Vagina (tissue), 2 donors: ENCODE measurements around the gene TMEFF1. TPM values are rescaled to one million over a fixed set of nuclear protein-coding genes. Genes with fewer than 3 reads are reported as not detected.

Experiments used
- DNase-seq, 2 donors: peaks; one replicate each; pipeline ENCODE4 v3.0.0-alpha.2; 2017; ENCODE audit errors: extremely low spot score in 2 of 2
- H3K27ac ChIP-seq: fragments of 200-600 bp; sonication (generic); one replicate; pipeline ENCODE4 v1.5.1; 2019
- H3K27me3 ChIP-seq: fragments of 200-600 bp; sonication (generic); one replicate; pipeline ENCODE4 v1.5.1; 2019
- H3K36me3 ChIP-seq, 2 donors: fragments of 200-600 bp; sonication (generic); one replicate each; pipeline ENCODE4 v1.5.1; 2017 to 2019
- H3K4me1 ChIP-seq: fragments of 200-600 bp; sonication (generic); one replicate; pipeline ENCODE4 v1.5.1; 2019
- H3K4me3 ChIP-seq, 2 donors: fragments of 200-600 bp; sonication (generic); 1 replicate in 1 of 2; 2 replicates in 1 of 2; pipeline ENCODE4 v1.5.1; 2016 to 2019
- H3K9me3 ChIP-seq: fragments of 200-600 bp; sonication (generic); one replicate; pipeline ENCODE4 v1.5.1; 2019
- POLR2A ChIP-seq, 2 donors: fragments of 450-650 bp; IDR thresholded peaks; one replicate each; pipeline ENCODE4 v1.6.1; 2017; ENCODE audit warnings: antibody characterized with exemption in 2 of 2, mild to moderate bottlenecking in 2 of 2, moderate library complexity in 2 of 2
- POLR2AphosphoS5 ChIP-seq, 2 donors: sonication (generic); formaldehyde crosslinking; IDR thresholded peaks; one replicate each; pipeline ENCODE4 v1.9.0; 2017; ENCODE audit warnings: antibody characterized with exemption in 2 of 2, mild to moderate bottlenecking in 2 of 2, low read depth in 1 of 2; ENCODE audit not compliant: insufficient read depth in 1 of 2
- intact Hi-C: fragments of 100-400 bp; cut with DNase I; formaldehyde crosslinking; loops from one replicate; pipeline ENCODE4 v1.15.1; 2023
- total RNA-seq: library from RNA; depleted of rRNA; stranded (reverse); fragments of >200 nt; gene quantifications from one replicate; pipeline ENCODE4 v1.2.3, GENCODE V29; 2016
- TF ChIP-seq, protein P1 (sequence below), 3 experiments: fragments of 450-650 bp in 2 of 3; fragments of 200-600 bp in 1 of 3; sonication (generic) in 1 of 3; IDR thresholded peaks; one replicate each; pipeline ENCODE4 v1.5.1; 2017 to 2019; ENCODE audit warnings: antibody characterized with exemption in 3 of 3, mild to moderate bottlenecking in 2 of 3, moderate library complexity in 2 of 3

The TMEFF1 gene
- total RNA-seq, 1 donor from 2014 or later = not detected

- peaks cover 34% of the 10 kb centered on the region for H3K4me1 ChIP-seq
- H3K27ac ChIP-seq = peak overlapping the region; percentile 93
- no peaks in the 10 kb centered on the region for H3K36me3 ChIP-seq
- TF ChIP-seq, protein P1, sequence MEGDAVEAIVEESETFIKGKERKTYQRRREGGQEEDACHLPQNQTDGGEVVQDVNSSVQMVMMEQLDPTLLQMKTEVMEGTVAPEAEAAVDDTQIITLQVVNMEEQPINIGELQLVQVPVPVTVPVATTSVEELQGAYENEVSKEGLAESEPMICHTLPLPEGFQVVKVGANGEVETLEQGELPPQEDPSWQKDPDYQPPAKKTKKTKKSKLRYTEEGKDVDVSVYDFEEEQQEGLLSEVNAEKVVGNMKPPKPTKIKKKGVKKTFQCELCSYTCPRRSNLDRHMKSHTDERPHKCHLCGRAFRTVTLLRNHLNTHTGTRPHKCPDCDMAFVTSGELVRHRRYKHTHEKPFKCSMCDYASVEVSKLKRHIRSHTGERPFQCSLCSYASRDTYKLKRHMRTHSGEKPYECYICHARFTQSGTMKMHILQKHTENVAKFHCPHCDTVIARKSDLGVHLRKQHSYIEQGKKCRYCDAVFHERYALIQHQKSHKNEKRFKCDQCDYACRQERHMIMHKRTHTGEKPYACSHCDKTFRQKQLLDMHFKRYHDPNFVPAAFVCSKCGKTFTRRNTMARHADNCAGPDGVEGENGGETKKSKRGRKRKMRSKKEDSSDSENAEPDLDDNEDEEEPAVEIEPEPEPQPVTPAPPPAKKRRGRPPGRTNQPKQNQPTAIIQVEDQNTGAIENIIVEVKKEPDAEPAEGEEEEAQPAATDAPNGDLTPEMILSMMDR (IDR thresholded peaks at IDR 0.05) = peak in 1 of 3 experiments; percentile 6
- TF ChIP-seq POLR2AphosphoS5 (IDR thresholded peaks at IDR 0.05; ENCODE audit: insufficient read depth in 1 of 2, low read depth in 1 of 2) = peak in 1 of 2 donors; percentile 30
- TF ChIP-seq POLR2A (IDR thresholded peaks at IDR 0.05) = no peak
- no peaks in the 10 kb centered on the region for H3K27me3 ChIP-seq
- peak overlapping the region; percentile 92 to 96 for H3K4me3 ChIP-seq
- no peak for DNase-seq
- intact Hi-C loops = no loop called here
- no peaks in the 10 kb centered on the region for H3K9me3 ChIP-seq
These were observed 45.3 kb upstream of the TMEFF1 start for GRCh38 chr9:100427366-100428263.

GRCh38 chr9:100428871-100429654 is 43.9 kb upstream of the TMEFF1 start:
- H3K4me3 ChIP-seq = peak overlapping the region in 1 of 2 donors; percentile 96
- H3K4me1 ChIP-seq = peaks cover 34% of the 10 kb centered on the region
- DNase-seq = peak in 1 of 2 donors; percentile 90

DNA sequence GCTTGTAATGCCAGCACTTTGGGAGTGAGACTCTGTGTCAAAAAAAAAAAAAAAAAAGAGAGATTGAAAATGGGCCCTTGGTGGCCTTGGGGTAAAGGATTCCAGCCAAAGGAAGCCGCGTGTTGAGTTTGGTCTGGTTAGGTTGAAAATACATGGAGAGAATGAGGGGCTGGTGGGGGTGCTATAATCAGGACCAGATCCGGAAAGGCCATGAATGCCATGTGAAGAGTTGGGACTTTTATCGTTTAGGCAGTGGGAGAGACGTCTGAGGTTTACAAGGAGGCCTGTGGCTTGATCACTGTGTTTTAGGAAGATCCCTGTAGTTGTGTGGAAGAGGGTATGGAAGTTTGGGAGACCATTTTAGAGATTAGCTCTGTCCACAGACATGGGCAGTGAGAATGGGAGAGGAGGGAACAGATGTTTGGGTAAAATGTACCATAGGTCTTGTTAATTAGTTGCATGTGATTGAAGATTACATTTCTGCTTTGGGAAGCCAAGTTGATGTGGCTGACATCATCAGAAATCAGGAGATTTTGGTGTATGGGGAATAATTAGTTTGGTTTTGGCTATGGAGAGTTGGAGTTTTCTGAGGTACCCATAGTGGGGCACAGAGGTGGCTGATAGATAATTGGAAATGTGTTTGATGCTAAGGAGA is 42.5 kb upstream of the TMEFF1 start:
- Histone ChIP-seq H3K27ac (peak overlapping the region; percentile 12), H3K4me1 (peaks cover 40% of the 10 kb centered on the region), H3K36me3 (no peaks in the 10 kb centered on the region), H3K4me3 (no peak overlapping the region), H3K27me3 (no peaks in the 10 kb centered on the region), H3K9me3 (no peaks in the 10 kb centered on the region)
- intact Hi-C loops = no loop called here
- TF ChIP-seq, protein P1 (IDR thresholded peaks at IDR 0.05) = no peak
- TF ChIP-seq POLR2AphosphoS5 (IDR thresholded peaks at IDR 0.05; ENCODE audit: insufficient read depth in 1 of 2, low read depth in 1 of 2) = no peak
- DNase-seq = no peak

More at GRCh38 chr9:100428871-100429654, 43.9 kb upstream of the TMEFF1 start:
- Histone ChIP-seq H3K27ac (peak overlapping the region; percentile 93), H3K27me3 (no peaks in the 10 kb centered on the region), H3K9me3 (no peaks in the 10 kb centered on the region), H3K36me3 (no peaks in the 10 kb centered on the region)
- TF ChIP-seq, protein P1 (IDR thresholded peaks at IDR 0.05) = no peak
- peak; percentile 34 to 93 for TF ChIP-seq POLR2AphosphoS5 (IDR thresholded peaks at IDR 0.05; ENCODE audit: insufficient read depth in 1 of 2, low read depth in 1 of 2)
- TF ChIP-seq POLR2A (IDR thresholded peaks at IDR 0.05) = no peak
- intact Hi-C loops = no loop called here

GRCh38 chr9:100431886-100432285 is 41.1 kb upstream of the TMEFF1 start:
- no peak for DNase-seq
- TF ChIP-seq, protein P1 (IDR thresholded peaks at IDR 0.05) = no peak
- TF ChIP-seq POLR2AphosphoS5 (IDR thresholded peaks at IDR 0.05; ENCODE audit: insufficient read depth in 1 of 2, low read depth in 1 of 2) (no peak), POLR2A (IDR thresholded peaks at IDR 0.05) (no peak)
- no peaks in the 10 kb centered on the region for H3K9me3 ChIP-seq
- no peaks in the 10 kb centered on the region for H3K36me3 ChIP-seq
- H3K4me3 ChIP-seq = no peak overlapping the region
- H3K27me3 ChIP-seq = no peaks in the 10 kb centered on the region
- H3K27ac ChIP-seq = no peak overlapping the region
- intact Hi-C loops = no loop called here
- H3K4me1 ChIP-seq = peaks cover 30% of the 10 kb centered on the region
